ENCODE measurements around the gene EFNA3.
A peak's percentile ranks its signal among the peaks of the same experiment; 100 is the strongest.

EFNA3 gene

GRCh38 chr1:155052439-155053395, 25.9 kb upstream of the EFNA3 start:
- FAIRE-seq = no peak
- DNase-seq (ENCODE audit: insufficient read length, low spot score) = no peak
- peak; percentile 41 for TF ChIP-seq CTCF (IDR thresholded peaks at IDR 0.05; ENCODE audit: insufficient read depth, missing control alignments)

- DNase-seq (ENCODE audit: insufficient read length, low spot score) (no peak), FAIRE-seq (no peak)
- TF ChIP-seq CTCF (IDR thresholded peaks at IDR 0.05; ENCODE audit: insufficient read depth, missing control alignments) = no peak
Observed at GRCh38 chr1:155053531-155054105, 25.0 kb upstream of the EFNA3 start.

GRCh38 chr1:155057104-155057503, 21.5 kb upstream of the EFNA3 start:
- TF ChIP-seq CTCF (IDR thresholded peaks at IDR 0.05; ENCODE audit: insufficient read depth, missing control alignments) = no peak
- FAIRE-seq = no peak
- DNase-seq (ENCODE audit: insufficient read length, low spot score) = no peak

- no peak for TF ChIP-seq CTCF (IDR thresholded peaks at IDR 0.05; ENCODE audit: insufficient read depth, missing control alignments)
- FAIRE-seq = no peak
Observed at GRCh38 chr1:155057788-155058211, 20.8 kb upstream of the EFNA3 start.

GRCh38 chr1:155060736-155061135, 17.9 kb upstream of the EFNA3 start:
- no peak for DNase-seq (ENCODE audit: insufficient read length, low spot score)
- FAIRE-seq = no peak
- TF ChIP-seq CTCF (IDR thresholded peaks at IDR 0.05; ENCODE audit: insufficient read depth, missing control alignments) = no peak

More at GRCh38 chr1:155057788-155058211, 20.8 kb upstream of the EFNA3 start:
- DNase-seq (ENCODE audit: insufficient read length, low spot score) = no peak

- DNase-seq (ENCODE audit: insufficient read length, low spot score) (peak; percentile 95), FAIRE-seq (peak; percentile 91)
- peak; percentile 99 for TF ChIP-seq CTCF (IDR thresholded peaks at IDR 0.05; ENCODE audit: insufficient read depth, missing control alignments)
Observed at GRCh38 chr1:155061381-155062150, 17.1 kb upstream of the EFNA3 start.

All from D721Med (cell line).